GM18520 (cell line): ENCODE results near the gene FAT4.

Experiments used
- ATAC-seq: cut with Tn5 transposase; IDR thresholded peaks from one replicate; pipeline ENCODE4 v1.9.1; 2021; ENCODE audit not compliant: unreplicated experiment

The FAT4 gene

DNA sequence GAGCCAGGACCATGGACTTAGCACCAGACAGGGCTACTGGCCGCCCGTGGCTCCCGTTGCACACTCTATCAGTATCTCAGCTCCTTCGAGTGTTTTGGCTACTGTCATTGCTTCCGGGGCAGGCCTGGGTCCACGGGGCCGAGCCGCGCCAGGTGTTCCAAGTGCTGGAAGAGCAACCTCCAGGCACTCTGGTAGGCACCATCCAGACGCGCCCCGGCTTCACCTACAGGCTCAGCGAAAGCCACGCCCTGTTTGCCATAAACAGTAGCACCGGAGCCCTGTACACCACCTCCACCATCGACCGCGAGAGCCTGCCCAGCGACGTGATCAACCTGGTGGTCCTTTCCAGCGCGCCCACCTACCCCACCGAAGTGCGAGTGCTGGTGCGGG is 1.6 kb downstream of the FAT4 start:
- ATAC-seq = no peak

DNA sequence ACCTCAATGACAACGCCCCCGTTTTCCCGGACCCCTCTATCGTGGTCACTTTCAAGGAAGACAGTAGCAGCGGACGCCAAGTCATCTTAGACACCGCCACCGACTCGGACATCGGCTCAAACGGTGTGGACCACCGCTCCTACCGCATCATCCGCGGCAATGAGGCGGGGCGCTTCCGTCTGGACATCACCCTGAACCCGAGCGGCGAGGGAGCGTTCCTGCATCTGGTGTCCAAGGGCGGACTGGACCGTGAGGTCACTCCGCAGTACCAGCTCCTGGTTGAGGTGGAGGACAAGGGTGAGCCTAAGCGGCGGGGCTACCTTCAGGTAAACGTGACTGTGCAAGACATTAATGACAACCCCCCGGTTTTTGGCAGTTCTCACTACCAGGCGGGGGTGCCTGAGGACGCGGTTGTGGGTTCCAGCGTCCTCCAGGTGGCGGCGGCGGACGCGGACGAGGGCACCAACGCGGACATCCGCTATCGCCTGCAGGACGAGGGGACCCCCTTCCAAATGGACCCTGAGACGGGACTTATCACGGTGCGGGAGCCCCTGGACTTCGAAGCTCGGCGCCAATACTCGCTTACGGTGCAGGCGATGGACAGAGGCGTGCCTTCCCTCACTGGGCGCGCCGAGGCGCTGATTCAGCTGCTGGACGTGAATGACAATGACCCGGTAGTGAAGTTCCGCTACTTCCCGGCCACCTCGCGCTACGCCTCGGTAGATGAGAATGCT is 2.2 kb downstream of the FAT4 start:
- ATAC-seq = no peak

DNA sequence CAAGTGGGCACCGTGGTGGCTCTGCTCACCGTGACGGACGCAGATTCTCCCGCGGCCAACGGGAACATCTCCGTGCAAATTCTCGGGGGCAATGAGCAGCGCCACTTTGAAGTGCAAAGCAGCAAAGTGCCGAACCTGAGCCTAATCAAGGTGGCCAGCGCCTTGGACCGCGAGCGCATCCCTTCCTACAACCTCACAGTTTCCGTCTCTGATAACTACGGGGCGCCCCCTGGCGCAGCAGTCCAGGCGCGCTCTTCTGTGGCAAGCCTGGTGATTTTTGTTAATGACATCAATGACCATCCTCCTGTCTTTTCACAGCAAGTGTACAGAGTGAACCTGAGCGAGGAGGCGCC is 2.7 kb downstream of the FAT4 start:
- no peak for ATAC-seq

DNA sequence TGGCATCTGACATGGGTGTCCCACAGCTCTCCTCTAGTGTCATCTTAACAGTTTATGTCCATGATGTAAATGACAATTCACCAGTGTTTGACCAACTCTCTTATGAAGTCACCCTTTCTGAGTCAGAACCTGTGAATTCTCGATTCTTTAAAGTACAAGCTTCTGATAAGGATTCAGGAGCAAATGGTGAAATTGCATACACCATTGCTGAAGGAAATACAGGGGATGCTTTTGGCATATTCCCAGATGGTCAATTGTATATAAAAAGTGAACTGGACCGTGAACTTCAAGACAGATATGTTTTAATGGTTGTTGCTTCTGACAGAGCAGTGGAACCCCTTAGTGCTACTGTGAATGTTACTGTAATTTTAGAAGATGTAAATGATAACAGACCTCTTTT is 4.6 kb downstream of the FAT4 start:
- ATAC-seq = no peak

DNA sequence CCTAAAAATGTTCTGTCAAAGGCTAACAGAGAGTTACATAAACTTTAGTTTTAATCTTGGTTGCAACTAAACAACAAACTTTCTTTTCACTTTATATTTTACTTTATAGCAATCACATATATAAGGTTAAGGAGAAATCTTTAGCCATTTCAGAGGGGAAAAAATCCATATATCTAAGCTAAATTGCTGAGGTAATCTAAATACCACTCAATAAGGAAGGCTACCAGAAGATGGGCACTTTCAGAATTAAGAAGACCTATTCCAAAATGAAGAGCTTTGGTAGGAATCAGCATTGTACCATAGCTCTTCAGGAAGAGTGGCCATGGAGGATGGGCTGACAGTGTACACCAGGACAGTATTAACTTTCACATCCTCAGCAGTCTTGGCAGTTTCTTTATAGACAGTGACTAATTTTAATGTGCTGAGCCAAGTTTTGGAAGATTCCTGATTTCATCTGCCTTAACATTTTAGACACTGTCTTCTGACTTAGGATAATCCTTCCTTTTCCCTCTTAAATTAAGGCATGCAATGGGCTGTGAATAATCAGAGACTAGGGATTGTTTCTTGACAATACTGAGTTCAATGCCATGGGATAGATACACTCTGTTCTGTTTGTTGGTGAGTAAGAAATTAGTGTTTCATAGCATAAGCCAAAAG is 7.1 kb downstream of the FAT4 start:
- ATAC-seq = no peak

DNA sequence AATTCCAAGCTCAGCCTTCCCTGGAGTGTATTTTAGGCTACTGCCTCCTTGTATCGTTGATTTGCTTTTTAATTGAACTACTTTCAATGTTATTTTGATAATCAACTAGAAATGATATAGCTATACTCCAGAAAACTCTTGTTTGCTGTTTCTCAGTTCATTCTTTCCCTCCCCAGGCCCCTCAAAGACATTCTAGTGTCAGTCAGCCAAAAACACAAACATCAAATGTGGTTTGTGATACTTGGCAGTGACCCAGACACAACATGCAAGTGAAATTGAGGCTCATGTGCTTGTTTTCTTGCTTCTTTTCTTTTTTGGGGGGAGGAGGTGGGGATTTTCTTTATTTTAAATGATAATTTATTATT is 7.6 kb downstream of the FAT4 start:
- no peak for ATAC-seq

DNA sequence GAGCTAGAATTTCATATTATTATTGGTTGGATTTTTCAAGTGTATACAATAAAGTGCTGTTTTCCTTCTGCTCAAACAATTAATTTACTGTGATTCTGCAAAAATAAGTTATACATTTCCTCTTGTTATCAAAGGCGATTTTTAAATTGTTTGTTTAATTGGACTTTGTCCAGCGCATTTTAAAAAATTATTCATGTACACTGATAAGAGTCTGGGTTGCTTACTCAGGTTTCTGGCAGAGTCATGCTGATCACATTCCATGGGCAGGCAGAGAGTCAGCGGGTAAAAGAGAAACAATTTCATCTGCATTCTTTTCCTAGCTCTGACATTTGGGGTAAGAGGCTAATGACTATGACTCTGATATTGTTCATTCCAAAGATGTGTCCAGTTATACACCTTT is 8.9 kb downstream of the FAT4 start:
- ATAC-seq = no peak

DNA sequence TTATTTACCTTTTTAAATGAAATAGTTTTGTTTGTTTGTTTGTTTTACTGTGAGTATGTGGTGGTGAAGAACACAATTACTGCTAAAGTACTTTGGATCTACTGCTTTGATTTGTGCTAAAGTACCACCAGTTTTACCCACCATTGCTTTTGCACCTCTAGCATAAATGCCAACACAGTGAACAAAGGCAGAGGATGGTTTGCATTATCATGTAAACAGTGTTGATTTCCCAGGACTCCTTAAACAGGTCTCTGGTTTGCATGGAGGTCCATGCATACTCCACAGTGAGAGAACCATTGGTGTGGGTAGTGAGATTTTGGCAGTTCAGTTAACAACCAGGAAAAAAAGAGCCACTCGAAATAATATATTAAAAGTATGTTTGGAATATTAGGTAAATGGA is 11.0 kb downstream of the FAT4 start:
- no peak for ATAC-seq

DNA sequence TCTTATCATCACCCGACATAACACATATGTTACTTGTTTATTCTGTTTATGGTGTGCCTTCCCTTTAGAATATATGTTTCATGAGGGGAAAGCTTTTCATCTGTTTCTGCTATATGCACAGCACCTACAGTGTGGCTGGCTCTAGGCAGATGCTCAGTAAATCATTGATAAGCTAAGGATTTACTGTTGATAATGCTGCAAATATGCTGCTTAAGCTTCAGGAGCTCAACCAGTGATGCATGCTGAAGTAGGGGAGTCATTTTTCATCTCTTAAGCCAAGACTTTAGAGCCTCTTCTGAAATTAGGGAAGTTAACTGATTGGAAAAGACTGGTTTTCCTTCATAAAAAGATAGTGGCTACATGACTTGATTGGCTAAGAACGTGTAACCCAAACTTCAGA is 16.4 kb downstream of the FAT4 start:
- ATAC-seq = no peak

DNA sequence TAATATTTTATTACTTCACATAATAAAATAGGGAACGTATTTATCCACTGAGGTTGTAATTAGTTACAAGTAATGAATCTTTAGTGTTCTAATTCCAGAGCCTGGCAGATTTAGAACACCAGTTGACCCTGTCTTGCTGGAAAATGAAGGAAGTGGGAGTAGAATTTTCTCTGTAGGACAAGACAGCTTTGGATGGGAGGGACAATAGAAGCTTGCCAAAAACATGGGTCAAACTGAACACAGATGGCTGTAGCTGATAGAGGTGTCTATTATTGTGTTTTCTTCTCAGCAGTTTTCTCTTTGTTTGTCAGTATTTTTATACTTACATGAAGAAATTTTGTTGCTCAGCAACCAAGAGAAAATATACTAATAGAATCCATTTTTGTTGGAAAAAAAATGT is 20.2 kb downstream of the FAT4 start:
- no peak for ATAC-seq

DNA sequence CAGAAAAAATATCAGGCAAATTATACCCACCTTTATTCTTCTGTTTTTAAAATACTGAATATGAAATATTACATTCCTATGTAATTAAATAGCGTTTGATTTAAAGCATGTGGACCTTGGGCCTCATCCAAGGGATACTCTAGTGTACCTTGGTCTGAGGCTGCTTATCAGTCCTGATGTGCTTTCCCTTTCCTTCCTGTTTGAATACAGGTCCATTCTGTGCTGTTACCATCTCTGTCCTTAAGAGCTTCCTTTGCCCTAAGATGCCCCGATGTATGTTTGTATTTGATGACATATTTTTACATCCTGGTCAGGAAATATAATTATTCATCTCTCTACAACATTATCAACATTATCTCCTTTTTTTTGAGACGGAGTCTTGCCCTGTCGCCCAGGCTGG is 24.1 kb downstream of the FAT4 start:
- ATAC-seq = no peak

DNA sequence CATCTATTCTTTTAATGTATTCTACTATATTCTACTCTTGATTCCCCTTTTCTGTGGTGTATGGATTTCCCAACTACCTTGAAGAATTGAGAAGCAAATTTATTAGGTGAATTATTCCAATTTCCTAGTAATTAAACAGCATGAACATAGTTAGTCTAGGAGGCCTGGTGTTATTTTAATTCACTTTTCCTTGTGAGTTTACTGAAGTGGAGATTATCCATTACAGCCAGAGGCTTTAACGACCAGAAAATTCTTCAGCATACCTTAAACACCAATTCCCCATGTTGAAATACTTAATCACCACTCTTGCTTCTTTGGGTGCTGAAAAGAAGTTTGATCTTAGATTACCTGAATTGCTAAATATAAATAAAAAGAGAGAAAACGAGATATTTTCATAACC is 29.4 kb downstream of the FAT4 start:
- no peak for ATAC-seq

DNA sequence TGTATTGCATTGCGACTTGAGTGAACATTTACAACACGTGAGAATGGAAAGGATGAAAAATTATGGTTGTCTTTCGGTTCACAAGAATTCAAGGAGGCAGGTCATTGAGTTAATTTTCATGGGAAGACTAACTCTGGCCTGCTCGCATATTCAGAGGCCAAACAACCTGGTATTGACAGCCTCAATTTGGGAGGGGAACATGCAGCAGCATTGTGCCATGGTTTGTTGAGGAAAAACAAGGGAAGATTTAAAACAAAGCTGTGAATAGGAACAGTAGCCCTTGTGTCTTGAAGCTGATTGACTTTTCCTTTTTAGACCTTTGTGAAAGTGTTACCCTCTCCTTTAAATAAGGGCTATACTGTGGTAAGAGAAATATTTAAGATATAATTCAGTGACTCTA is 31.9 kb downstream of the FAT4 start:
- ATAC-seq = no peak

DNA sequence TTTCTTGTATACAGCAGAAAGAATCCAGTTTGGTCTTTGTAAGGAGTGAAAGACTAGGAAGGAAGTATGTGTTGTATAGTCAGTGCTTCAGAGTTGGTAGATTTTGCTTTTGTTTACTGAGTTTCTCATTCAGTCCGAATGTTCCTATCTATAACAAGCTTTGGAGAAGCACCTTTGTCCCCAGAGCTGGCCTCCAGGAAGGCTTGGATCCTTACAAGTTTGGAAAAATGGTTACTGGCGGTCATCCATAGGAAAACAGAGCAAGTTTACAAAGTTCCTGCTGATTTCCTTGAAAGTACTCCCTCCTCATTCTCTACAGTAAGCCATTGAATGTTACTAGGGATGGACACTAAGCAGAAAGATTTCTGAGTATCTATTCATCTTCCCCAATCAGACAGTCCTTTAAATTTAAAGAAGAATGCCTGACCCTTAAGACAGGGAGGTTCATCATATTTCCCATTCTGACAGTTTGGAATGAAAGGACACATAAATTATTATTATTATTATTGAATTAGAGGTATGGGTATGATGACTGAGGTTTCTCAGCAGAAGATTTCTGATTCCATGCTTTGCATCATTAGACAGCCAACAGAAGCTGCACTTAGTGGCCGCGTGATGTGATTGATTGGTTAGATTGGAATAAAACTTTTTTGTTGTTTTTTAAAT is 35.8 kb downstream of the FAT4 start:
- no peak for ATAC-seq

DNA sequence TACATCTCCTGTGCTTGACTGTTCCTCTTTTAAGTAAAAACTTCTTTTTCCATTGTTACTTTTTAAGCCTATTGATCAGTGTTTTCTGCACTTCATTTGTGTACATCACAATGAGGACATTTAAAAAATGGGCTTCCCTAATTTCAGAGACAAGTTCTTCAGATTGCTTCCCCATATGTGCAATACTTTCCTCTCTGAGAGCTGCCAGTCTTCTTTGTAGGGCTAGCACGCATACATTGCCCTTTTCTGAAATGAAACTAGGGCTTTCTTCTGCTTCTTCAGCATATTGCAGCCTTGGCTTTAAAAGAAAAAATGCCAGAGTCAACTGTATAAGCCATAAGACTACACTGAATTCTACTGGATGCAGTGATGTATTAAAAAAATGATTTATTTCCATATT is 37.8 kb downstream of the FAT4 start:
- ATAC-seq = no peak

DNA sequence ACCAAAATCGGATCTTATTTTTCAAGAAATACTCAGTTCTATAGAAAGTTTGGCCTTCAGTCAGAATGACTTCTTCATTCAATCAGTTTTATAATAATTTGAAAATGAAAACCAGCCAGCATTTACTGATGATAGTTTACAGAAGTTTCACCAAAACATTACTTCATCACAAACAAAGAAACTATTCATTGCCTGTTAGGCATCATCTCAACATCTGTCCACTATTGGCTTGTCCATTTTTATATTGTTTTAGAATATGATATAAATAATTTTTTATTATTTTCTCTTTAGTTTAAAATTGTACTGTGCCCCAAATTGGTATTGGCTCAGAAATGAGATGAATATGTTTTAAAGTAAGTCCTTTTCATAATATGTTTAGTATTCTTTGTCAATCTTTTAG is 38.4 kb downstream of the FAT4 start:
- ATAC-seq = no peak

DNA sequence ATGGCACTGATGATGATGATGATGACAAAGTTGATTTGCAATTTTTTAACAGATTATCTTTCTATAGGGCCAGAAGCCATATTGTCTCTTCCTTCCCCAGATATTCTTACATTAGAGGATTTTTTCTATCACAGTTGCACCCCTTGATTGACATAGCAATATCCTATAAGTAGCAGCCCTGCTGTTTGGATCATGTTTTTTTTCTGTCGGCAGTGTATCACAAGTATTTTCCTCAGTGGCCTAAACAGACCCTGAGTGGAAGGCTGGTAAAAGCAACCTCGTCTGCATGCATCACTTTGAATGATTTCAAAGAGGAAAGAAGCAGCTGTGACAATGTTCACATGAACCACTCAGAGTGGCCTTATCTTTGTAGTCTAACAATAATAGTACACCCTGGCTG is 41.0 kb downstream of the FAT4 start:
- ATAC-seq = no peak

DNA sequence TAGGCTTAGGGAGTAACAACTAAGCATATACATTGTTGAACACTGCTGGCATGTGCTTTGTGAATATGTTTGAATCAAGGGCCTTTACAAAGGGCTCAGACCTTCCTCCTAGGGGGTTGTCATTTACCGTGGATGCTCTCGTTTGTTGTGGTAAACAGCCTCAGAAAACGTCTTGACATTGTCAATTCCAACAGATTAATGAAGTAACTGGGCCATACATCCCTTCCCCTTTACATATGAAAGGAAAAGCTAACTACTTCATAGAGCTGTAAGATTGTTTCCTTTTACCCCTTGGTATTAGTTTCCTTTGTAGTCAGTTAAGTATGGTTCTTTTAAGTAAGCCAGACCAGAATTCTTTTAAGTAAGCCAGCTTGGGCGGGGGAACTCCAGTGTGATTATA is 42.9 kb downstream of the FAT4 start:
- ATAC-seq = no peak

DNA sequence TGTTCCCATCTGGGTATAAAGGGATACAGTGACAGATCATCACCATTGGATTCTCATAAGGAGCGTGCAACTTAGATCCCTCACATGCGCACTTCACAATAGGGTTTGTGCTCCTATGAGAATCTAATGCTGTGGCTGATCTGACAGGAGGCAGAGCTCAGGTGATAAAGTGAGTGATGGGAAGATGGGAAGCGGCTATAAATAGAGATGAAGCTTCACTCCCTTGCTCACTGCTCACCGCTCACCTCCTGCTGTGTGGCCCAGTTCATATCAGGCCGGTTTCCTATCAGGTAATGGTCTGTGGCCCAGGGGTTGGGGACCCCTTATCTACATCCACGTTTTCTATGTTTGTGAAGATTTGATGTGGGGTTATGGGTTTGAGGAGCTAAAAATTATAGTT is 43.7 kb downstream of the FAT4 start:
- no peak for ATAC-seq

DNA sequence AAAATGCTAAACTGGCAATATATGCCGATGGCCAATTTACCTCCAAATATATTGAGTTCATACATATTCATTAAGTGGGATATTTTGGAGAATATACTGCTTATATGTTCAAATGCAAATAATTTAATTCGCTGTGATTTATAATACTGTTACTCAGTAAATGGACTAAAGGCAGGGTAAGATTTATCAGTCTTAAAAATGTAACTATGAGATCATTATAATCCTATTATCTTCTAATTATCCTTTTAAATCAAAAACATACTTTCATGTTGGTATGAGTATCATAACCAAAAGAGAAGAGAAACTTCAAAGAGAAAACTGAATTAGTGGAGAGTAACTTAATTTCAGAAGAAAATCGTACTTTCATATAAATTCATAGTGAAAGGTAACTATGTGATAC is 44.6 kb downstream of the FAT4 start:
- no peak for ATAC-seq

DNA sequence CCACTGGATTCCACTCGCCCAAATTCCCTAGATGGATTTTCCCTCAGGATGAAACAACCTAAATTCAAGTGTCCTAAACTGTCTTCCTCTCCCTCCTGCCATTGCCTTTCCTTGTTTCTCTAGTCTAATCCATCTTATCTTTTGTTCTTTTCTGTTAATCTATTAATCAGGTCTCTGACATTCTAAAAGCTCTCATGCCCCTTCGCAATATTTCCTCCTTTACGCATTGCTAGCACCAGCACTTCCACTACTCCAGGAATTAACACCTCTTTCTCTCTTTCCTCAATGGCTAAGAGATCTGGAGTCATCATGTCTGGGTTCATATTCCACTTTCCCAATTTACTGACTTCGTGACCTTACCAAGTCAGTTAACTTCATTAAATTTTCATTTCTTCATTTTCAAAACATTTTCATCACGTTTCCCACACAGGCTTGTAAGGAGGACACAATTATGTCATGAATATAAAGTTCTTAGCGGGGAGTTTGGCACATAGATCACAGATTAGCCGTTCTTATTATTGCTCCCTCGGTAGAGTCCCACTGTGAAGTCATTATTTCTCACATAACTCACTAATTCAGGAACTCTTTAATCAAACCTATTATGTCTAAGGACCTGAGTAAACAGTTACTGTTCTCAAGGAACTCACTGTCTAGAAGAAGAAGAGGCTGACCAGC is 45.3 kb downstream of the FAT4 start:
- ATAC-seq = no peak

DNA sequence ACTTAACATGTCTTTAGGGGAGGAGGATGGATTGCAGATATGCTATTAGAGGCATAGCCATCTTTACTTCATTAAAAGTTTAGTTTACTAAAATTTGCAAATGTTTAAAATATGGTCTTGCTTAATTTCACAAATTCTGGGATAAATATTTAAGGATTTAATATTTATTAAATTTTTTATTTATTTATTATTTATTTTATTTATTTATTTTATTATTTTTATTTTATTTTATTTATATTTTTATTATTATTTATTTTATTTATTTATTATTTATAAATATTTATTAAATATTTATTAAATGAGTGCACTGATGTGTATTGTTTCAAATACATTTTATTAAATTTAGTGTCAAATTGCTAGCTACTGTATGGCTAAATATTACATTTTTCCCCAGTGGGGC is 46.0 kb downstream of the FAT4 start:
- ATAC-seq = no peak
